ENCODE data around the gene BEND4.
"Not testable (repeated sequence)": the region's sequence is repeated elsewhere in the genome, so short reads cannot be mapped to it uniquely, and the experiment has no call there.

Gene BEND4

DNA sequence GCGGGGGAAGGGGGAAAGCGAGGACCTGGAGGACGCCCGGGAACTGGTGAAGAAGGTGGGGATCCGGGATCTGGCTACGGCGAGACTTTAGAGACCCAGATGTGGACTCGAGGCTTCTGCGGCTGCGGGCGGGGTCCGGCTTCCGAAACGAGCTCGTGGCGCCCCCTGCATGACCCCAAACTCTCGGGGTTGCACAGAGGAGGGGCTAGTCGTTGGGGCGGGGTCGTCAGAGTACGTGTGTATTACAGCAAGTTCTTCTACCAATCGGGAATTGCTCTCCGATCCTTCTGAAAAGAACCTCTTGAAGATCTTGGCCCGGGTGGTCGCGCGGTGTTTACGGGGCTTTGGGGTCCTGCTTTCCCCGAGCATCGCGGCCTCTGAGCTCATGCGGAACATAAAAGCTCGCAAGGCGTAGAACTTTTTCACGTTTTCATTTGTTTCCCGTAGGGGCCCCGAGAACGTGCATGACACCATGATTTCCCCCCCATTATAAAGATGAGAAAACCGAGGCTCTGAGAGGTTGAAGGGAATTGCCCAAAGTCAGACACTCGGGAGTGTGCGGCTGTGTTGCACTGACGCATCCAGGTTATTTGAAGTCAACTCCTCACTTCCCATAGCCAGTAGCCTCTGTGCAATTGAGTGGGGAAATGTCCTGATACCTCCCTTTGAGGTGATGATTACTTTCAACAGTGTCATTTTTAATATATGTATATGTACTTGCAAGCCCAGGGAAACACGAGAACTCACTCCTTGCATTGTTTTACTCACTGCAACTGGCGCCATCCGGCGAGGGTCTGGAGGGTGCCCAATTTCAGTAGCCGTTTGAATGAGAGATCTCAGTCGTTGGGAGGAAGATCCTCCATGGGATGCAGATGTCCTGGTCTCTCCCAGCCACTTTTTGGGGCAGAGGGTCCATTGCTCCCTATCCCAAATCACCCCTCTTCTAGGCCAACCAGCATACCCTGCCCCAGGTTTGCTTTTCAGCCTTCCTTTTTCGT lies at the start of gene BEND4:
TSS of gene BEND4 (minus strand) at position 149 of the 998 bp plus-strand sequence. CDS start 512 bp downstream, outside the sequence.
- DNase-seq, result peak in 1 of 2 experiments; percentile 4

- no peak for DNase-seq
These were observed 44.9 kb upstream of the BEND4 start for GRCh38 chr4:42197341-42197740.

GRCh38 chr4:42172921-42173320 lies 20.5 kb upstream of the BEND4 start:
- DNase-seq, result no peak

DNA sequence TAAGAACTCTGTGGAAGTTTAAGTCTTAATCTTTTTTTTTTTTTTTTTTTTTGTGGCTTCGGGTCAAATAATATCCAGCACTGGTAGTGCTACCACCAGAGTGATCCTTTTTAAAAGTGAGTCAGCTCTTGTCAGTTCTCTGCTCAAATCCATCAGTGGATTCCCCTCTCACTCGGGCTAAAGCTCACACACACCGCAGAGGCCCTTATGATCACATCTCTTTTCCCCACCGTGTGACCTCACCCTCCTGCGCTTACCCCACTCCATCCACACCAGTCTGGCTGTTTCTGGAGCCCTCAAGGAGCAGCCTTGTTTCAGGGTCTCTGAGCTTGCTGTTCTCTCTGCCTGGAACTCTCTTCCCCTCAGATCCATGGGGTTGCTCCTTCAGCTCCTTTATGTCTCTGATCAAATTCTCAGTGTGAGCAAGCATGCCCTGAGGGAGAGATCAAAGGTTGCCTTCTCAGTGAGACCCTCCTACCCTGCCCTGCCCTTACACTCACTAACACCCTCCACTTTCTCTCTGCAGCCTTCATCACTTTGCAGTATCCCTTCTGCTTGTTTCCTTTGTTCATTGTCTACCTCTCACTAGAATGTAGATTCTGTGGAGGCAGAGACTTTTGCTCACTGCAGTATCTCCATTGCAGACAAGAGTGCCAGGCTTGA lies 19.8 kb upstream of the BEND4 start:
- DNase-seq, result no peak

GRCh38 chr4:42167709-42168108 lies 15.3 kb upstream of the BEND4 start:
- no peak for DNase-seq

DNA sequence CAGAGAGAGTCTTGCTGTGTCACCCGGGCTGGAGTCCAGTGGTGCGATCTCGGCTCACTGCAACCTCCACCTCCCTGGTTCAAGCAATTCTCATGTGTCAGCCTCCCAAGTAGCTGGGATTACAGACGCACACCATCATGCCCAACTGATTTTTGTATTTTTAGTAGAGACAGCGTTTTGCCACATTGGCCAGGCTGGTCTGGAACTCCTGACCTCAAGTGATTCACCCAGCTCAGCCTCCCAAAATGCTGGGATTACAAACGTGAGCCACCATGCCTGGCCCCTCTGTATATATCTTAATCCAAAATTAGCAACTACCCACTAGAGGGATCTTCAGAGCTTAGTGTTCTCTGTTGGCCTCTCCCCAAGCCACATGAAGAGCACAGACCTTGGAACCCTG lies 13.7 kb upstream of the BEND4 start:
- DNase-seq, result not testable (repeated sequence)

DNA sequence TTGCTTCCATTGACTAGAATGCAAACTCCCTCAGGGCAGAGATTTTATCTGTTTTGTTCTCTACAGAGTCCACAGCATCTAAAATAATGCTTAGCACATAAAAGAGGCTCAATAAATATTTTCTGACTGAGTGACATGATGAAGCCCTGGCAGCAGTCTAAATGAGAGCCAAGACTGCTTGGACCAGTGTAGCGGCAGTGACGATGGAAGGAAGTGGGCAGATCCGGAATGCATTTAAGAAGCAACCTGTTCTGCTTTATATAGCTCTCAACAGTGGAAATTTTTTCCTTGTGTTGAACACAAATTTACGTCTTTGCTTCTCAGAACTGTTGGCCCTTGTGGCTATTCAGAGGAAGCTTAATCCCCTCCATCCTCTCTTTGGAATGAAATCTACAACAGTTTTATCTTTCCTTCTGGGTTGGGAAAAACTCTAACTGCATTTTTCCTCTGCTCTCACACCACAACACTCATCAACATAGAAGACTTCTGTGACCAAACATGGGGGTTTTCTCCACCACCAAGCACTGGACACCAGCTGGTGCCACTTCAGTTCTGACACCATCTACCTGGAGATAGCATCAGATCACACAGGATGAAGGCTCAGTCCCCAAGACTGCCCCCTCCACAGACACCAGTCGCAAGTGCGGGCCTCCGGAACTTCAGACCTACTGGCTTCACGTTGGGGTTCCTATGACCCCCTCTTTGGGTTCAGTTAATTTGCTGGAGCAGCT lies 7.0 kb upstream of the BEND4 start:
- DNase-seq, result no peak

- peak; percentile 17 to 25 for DNase-seq
These were observed 618 bp downstream of the BEND4 start for GRCh38 chr4:42151568-42152506.

GRCh38 chr4:42150653-42151567 lies 1.5 kb downstream of the BEND4 start:
- DNase-seq, result peak in 1 of 2 experiments; percentile 4

GRCh38 chr4:42149004-42149403 lies 3.5 kb downstream of the BEND4 start:
- DNase-seq, result no peak

DNA sequence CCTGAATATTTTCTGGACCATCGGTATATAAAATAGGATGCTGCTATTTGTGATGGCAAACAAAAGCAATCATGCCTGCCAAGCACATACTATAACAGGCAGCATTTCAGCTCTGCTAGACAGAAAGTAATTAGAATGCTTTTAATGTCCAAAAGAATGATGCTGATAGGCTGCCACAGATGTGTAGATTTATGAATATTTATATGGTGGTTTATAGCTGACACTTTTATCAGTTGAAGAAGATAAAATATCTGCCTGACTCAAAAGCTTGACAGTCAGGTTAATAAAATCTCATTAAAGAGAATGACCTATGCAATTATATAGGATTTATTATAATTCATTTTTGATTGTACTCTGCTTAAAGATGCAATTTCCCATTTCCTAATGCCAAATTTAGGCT lies 4.0 kb downstream of the BEND4 start:
- DNase-seq, result no peak

- DNase-seq, result no peak
These were observed 8.4 kb downstream of the BEND4 start for GRCh38 chr4:42144028-42144427.

DNA sequence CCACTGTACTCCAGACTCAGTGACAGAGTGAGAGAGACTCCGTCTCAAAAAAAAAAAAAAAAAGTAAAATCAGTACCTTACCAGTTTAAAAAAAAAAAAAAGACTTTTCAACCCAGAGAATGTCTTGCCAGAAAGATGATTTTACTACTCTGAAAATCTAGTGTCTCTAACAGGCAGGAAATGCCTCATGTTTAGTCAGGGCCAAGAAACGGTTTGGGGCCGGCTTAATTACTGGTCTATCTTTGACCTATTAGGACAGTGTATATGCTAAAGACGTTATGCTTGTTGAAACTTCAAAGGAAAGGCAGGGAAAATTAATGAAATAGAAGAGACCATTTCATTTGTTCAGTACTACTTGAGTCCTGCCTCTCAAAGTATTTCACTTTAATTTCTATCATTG lies 9.9 kb downstream of the BEND4 start:
- DNase-seq, result no peak

DNA sequence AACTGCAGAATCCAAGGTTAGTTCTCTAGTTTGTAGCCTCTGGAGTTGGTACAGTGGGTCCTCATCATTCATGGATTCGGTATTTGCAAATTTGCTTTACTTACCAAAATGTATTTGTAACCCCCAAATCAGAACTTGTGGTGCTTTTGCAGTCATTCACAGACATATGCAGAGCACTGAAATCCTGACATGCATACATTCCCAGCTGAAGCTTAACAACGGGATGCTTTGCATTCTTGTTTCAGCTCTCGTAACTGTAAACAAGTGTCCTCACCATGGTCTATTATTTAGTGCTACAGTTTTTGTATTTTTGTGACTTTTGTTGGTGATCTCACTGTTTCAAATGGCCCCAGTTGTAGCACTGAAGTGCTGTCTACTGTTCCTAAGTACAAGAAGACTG lies 16.1 kb downstream of the BEND4 start:
- no peak for DNase-seq

DNA sequence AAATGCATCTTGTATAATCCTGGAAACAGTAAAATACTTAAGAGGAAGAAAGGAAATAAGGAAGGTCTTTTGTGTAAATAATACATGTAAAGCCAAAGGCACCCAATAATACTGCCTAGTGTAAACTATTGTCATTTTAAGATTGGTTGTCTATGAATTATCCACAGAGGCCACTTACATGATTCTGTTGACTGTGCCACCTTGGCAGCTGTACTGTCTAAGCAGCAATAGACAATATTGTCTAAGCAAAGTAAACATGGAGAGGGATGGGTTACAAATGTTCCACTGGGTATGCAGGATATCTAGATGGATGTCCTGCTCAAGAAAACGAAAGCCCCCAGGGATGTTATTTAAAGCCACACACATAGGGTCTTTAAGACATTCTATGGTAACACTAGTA lies 19.4 kb downstream of the BEND4 start:
- no peak for DNase-seq

DNA sequence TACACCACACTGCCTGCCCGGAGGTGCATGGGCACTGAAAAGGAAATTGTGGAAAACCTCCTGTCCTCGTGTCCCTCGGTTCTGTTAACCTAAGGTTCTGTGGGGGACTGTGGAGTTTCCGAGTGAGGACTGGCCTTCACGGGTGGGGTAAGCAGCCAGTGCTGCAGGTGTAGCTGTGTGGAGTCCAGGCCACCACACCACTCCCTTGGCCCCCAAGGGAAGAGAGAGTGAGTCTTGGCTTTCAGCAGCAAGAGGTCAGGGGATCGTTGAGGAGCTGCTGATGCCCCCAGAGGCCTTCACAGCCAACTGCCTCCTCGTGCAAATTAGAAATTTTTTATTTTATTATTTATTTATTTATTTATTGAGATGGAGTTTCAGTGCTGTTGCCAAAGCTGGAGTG lies 20.4 kb downstream of the BEND4 start:
- DNase-seq, result no peak

DNA sequence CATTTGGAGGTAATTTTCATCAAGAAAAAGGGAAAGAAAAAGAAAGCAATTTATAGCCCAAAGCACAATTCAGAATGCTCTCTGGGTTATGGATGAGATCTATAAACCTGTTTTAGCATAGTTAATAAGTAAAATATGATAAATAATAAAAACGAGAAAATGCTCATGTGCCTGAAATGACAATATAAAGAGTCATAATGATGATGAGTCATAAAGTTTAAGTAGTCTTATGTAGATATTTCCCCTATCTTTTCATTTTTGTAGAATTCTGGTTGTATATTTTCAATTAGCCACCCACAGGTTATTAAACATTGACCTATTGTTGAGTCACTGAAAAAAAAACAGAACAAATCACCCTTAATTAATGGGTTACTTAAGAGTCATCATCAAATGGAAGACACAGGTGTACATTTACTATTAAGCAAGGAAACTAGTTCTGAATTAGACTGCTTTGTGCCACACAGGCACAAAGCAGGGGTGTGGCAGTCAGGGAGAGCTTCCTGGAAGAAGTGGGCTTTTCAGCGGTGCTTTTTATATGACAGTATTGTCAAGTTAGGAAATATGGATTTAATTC lies 29.3 kb downstream of the BEND4 start:
- no peak for DNase-seq

DNA sequence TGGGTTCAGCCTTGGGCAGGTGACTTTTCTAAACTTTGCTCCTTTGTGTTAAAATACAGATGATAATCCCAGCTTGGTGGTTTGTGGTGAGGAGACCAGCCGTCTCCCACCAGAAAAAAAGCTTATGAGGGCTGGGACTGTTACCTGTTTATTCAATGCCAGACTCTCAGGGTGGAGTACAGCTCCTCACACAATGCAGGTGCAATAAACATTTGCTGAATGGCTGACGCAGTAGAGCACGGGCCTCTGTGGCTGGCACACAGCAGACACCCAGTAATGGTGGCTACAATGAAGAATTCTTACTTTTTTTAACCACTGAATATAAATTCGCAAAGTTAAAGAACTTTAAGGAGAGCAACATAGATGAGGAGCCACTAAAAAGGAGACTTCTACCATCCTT lies 30.2 kb downstream of the BEND4 start:
- DNase-seq, result no peak

- no peak for DNase-seq
These were observed 32.6 kb downstream of the BEND4 start for GRCh38 chr4:42119886-42120285.

DNA sequence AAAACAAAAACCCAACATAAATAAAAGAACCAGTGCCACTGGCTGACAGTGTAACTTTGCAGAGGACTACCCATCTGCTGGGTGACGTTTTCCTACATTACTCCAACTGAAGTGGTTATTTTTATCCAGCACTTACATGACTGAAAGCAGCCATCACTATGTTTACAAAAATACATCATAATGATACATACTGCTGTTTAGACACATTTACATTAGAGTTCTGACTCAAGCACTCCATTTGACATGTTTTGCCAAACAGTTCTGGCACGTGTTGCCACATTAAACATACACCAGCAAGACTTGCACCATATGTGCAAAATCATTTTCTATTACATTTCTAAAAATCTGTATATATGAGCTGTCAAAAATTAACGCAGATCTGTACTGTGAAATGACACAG lies 39.6 kb downstream of the BEND4 start:
- no peak for DNase-seq

GRCh38 chr4:42104521-42104920 lies 47.9 kb downstream of the BEND4 start:
- no peak for DNase-seq

All from activated CD4-positive, alpha-beta T cell treated with anti-CD3 and anti-CD28 coated beads, Interleukin-2, amount 50 U/mL, for 48 hours (primary cell).